ENCODE results near the gene CTAG2.

CTAG2 gene

DNA sequence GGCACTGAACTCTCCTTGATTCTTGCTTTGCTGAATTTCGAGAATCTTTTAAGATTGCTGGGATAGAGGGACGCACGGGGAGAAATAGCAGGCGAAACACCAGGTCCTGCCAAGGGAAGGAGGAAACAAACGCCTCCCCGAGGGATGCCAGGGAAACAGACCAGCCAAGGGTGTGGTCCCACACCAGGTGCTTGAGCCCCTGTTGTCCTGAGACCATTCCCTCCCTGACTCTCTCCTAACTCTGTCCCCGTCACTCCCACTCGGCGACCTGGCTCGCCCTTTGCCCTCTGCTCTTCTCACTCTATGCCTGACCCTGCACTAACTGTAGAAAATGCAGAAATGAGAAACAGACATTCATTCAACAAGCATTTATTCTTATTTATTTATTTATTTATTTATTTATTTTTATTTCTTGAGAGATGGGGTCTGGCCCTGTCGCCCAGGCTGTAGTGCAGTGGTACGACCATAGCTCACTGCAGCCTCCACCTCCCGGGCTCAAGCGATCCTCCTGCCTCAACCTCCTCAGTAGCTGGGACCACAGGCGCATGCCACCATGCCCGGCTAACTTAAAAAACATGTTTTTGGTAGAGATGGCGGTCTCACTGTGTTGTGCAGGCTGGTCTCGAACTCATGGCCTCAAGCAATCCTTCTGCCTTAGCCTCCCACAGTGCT, 50.5 kb downstream of the CTAG2 start:
- Histone ChIP-seq H3K36me3 (no peaks in the 10 kb centered on the region), H3K4me1 (peaks cover 0 to 10% (median 4%) of the 10 kb centered on the region in 4 donors), H3K27me3 (no peaks in the 10 kb centered on the region), H3K4me3 (no peak overlapping the region), H3K27ac (no peak overlapping the region), H3K9me3 (no peaks in the 10 kb centered on the region)
- intact Hi-C loops (cut with DNase I; ENCODE audit: low total_unique reads) = no loop called here
- TF ChIP-seq, protein P1, sequence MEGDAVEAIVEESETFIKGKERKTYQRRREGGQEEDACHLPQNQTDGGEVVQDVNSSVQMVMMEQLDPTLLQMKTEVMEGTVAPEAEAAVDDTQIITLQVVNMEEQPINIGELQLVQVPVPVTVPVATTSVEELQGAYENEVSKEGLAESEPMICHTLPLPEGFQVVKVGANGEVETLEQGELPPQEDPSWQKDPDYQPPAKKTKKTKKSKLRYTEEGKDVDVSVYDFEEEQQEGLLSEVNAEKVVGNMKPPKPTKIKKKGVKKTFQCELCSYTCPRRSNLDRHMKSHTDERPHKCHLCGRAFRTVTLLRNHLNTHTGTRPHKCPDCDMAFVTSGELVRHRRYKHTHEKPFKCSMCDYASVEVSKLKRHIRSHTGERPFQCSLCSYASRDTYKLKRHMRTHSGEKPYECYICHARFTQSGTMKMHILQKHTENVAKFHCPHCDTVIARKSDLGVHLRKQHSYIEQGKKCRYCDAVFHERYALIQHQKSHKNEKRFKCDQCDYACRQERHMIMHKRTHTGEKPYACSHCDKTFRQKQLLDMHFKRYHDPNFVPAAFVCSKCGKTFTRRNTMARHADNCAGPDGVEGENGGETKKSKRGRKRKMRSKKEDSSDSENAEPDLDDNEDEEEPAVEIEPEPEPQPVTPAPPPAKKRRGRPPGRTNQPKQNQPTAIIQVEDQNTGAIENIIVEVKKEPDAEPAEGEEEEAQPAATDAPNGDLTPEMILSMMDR (IDR thresholded peaks at IDR 0.05) = no peak
- DNase-seq = no peak

DNA sequence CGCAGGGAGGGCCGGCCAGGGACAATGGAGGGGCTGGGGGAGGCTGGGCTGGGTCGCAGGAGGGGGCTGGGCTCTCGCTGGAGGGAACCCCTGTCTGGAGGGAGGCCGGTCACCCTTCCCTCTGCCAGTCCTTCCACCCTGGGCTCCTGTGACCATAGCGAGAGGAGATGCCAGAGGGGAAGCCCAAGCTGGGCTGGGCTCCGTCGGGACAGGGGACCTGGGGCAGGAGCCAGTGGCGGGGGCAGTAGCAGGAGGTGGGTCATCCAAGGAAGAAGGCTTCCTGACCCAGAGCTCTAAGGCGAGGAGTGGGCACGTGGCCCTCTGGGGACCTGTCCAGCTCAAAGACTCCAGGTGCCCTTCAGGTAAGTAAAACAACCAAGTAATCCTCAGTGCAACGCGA, 51.2 kb downstream of the CTAG2 start:
- Histone ChIP-seq H3K4me1 (peaks cover 0 to 10% (median 4%) of the 10 kb centered on the region in 4 donors), H3K4me3 (no peak overlapping the region), H3K36me3 (no peaks in the 10 kb centered on the region), H3K27ac (no peak overlapping the region), H3K9me3 (no peaks in the 10 kb centered on the region), H3K27me3 (no peaks in the 10 kb centered on the region)
- no peak for DNase-seq
- TF ChIP-seq, protein P1 (IDR thresholded peaks at IDR 0.05) = no peak
- intact Hi-C loops (cut with DNase I; ENCODE audit: low total_unique reads) = no loop called here

All from tibial artery (tissue), 4 donors.